HG02759 (cell line): ENCODE data around the gene FILIP1.

Experiments
- ATAC-seq: cut with Tn5 transposase; IDR thresholded peaks from one replicate; pipeline ENCODE4 v1.9.1; 2021; ENCODE audit warnings: mild to moderate bottlenecking, moderate library complexity; ENCODE audit not compliant: unreplicated experiment

FILIP1 gene

GRCh38 chr6:75272145-75272840, 221.3 kb downstream of the FILIP1 start:
- no peak for ATAC-seq

- ATAC-seq, result no peak
Measured at GRCh38 chr6:75268988-75269354, 224.6 kb downstream of the FILIP1 start.

GRCh38 chr6:75268121-75268987, 225.2 kb downstream of the FILIP1 start:
- ATAC-seq, result no peak

GRCh38 chr6:75267461-75267860, 226.1 kb downstream of the FILIP1 start:
- no peak for ATAC-seq

GRCh38 chr6:75266716-75267291, 226.8 kb downstream of the FILIP1 start:
- ATAC-seq, result peak; percentile 69

GRCh38 chr6:75263401-75263750, 230.2 kb downstream of the FILIP1 start:
- no peak for ATAC-seq

- no peak for ATAC-seq
Measured at GRCh38 chr6:75262716-75263400, 230.7 kb downstream of the FILIP1 start.

- no peak for ATAC-seq
Measured at GRCh38 chr6:75261299-75261698, 232.3 kb downstream of the FILIP1 start.

GRCh38 chr6:75257343-75258087, 236.1 kb downstream of the FILIP1 start:
- no peak for ATAC-seq

- ATAC-seq, result no peak
Measured at GRCh38 chr6:75250552-75250951, 243.0 kb downstream of the FILIP1 start.

GRCh38 chr6:75249837-75250236, 243.8 kb downstream of the FILIP1 start:
- ATAC-seq, result no peak

GRCh38 chr6:75246386-75246785, 247.2 kb downstream of the FILIP1 start:
- no peak for ATAC-seq

- ATAC-seq, result peak; percentile 26
Measured at GRCh38 chr6:75244063-75244584, 249.5 kb downstream of the FILIP1 start.

GRCh38 chr6:75243333-75244062, 250.1 kb downstream of the FILIP1 start, which contains the start of gene COX7A2:
Gene COX7A2, minus strand, starts transcription at chr6:75243801. Its CDS starts 67 bp downstream, at chr6:75243734.
- ATAC-seq, result peak; percentile 95
